LNCaP clone FGC (cell line): ENCODE results near the gene PDZRN3.

Experiments used
- DNase-seq: peaks from one replicate; pipeline ENCODE4 v3.0.0-alpha.2; 2011; ENCODE audit warnings: low read depth
- H3K4me3 ChIP-seq: 2 replicates; pipeline ENCODE4 v1.5.1; 2011; ENCODE audit warnings: mild to moderate bottlenecking, low read depth, low read length, control low read depth
- TF ChIP-seq, protein P1 (sequence below): IDR thresholded peaks from 2 replicates; pipeline ENCODE4 v1.5.1; 2012; ENCODE audit warnings: mild to moderate bottlenecking; ENCODE audit not compliant: control insufficient read depth, insufficient read depth; ENCODE audit errors: extremely low read depth

The PDZRN3 gene

DNA sequence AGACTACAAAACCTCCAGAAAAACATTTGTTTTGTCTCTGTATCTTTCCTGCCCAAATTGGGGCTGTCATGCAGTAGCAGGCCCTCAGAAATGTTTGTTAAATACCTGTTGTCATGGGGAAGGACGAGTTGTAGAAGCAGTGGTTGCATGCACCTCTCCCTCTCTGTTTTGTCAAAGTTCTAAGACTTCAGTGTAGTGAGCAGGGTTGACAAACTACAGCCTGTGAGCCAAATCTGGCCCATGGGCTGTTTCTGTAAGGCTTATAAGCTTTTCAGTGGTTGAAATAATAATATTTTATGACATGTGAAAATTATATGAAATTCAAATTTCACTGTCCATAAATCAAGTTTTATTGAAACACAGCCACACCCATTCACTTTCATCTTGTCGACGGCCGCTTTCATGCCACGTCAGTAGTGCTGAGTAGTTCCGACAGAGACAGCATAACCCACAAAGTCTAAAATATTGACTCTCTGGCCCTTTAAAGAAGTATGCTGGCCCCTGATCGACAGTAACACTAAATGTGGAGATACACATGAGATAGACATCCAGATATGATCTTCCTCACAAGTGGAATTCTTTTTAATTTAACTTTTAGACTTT is 102.9 kb downstream of the PDZRN3 start:
- TF ChIP-seq, protein P1, sequence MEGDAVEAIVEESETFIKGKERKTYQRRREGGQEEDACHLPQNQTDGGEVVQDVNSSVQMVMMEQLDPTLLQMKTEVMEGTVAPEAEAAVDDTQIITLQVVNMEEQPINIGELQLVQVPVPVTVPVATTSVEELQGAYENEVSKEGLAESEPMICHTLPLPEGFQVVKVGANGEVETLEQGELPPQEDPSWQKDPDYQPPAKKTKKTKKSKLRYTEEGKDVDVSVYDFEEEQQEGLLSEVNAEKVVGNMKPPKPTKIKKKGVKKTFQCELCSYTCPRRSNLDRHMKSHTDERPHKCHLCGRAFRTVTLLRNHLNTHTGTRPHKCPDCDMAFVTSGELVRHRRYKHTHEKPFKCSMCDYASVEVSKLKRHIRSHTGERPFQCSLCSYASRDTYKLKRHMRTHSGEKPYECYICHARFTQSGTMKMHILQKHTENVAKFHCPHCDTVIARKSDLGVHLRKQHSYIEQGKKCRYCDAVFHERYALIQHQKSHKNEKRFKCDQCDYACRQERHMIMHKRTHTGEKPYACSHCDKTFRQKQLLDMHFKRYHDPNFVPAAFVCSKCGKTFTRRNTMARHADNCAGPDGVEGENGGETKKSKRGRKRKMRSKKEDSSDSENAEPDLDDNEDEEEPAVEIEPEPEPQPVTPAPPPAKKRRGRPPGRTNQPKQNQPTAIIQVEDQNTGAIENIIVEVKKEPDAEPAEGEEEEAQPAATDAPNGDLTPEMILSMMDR, result no peak
- no peak overlapping the region for H3K4me3 ChIP-seq
- DNase-seq, result no peak

DNA sequence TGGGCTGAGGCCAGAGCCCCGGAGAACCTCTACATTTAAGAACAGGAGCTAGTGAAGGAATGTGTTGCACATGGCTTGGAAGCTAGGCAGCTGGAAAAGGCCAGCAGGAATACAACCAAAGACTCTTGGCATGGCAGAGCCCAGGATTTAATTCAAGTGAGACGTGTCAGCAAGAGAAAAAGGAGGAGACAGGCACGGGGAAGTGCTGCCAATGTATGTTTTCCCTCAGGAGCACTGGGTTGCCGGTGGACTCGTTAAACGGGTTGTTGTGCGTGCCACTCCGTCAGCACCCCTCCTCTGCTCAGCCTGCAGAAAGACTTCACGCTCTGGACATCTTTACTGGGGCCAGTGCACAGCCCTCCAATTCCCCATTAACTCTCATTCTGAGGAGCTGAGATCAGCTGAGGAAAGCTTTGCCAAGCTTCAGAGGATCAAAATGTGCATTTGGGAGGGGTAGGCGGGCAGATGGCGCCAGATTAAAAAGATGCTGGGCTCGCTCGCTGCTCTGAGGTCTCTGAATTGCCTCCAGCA is 103.7 kb downstream of the PDZRN3 start:
- peak; percentile 85 for DNase-seq
- 0 out of 2 replicates have a peak overlapping the region, but pooled peaks have one; percentile 5 for H3K4me3 ChIP-seq
- TF ChIP-seq, protein P1, result no peak

DNA sequence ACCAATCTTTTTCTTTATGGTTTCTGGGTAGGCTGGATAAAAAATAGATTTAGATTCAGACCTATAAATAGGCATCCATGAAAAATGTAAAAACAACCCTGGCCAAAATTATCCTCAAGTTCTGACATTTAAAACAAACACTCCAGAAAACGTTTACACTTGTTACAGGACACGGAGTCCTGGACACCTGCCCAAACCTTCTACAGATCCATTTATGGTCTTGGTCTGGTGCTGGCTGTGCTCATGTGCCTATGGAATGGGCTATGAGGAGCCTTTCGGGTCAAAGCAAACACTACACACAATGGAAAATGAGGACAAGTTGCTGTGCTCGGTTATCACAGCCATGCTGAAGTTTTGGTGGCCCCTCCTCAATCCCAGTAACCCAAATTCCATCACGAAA is 108.1 kb downstream of the PDZRN3 start:
- TF ChIP-seq, protein P1, result no peak
- DNase-seq, result peak; percentile 80
- no peak overlapping the region for H3K4me3 ChIP-seq

DNA sequence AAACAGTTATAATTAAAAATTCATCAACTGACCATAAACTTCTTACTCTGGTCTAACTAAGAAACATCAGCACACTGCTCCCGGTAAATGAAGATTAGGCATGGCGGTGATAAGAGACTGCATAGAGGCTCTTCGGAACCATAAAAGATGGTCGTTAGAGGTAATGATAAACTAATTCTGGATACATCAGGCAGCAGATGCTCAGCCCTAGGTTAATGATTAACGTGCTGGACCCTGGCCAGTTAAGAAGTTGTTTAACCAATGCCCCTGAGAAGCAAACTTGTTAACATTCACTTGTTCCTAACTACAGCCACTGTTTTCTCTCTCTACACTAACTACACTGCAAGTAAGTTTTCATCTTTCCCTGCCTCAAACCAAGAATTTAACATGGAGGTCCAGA is 111.5 kb downstream of the PDZRN3 start:
- DNase-seq, result no peak
- no peak overlapping the region for H3K4me3 ChIP-seq
- TF ChIP-seq, protein P1, result no peak

DNA sequence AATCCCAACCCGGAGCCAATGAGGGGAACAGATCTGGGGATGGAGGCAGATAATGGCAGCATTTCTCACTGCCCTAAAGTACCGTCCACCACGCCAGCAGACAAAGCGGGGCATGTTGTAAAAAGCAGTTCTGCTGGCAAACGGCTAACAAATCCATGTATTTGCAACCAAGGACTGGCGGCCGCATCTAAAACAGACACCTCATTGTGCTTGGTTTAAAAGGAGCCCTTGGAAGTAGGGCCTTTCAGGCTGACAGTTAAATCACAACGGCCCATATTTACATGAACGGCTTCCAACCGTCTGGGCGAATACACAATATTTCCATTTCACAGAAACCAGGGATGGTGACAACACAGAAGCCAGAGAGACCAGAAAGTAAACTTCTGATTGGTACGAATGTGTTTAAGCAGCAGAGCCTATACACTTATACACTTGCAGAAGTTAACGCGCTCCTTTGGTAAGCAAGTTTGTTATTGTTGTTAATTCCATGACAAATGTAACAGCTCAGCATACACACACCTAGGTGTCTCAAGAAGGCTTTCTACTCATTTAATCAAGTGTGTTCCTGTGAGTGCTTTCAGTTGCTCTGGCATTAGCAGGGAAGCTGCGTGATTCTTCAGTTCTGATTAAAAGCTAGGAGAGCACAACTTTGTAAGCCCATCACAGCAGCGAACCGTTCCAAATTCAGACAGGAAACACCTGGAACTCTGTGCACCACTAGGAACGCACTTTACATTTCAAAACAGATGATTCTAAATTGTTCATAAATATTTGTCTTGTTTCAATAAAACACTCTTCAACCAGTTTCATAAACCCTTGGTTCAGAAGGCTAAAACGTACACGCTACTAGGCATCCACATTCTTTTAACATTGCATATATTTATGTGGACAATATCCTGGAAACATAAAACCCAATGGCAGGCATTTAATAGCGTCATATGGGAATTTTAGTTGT is 112.9 kb downstream of the PDZRN3 start:
- DNase-seq, result no peak
- TF ChIP-seq, protein P1, result no peak
- no peak overlapping the region for H3K4me3 ChIP-seq

DNA sequence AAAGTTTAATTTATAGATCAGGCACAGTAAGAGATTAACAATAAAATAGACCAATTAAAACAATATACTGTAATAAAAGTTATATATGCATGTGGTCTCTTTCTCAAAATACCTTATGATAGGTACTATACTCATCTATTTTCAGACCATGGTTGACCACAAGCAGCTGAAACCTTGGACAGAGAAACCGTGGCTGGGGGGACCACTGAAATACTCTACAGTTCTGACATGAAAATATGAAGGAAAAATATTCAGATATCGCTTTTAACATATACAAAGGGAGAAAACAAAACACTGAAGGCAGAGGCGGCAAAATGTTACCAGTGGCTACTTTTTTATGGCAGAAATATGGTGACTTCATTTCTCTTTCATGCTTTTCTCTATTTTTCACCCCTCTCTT is 114.0 kb downstream of the PDZRN3 start:
- H3K4me3 ChIP-seq, result no peak overlapping the region
- no peak for DNase-seq
- TF ChIP-seq, protein P1, result no peak
